ENCODE data around the gene STYK1.

- TF ChIP-seq SPI1 (IDR thresholded peaks at IDR 0.05; ENCODE audit: low read depth, low read length) = no peak
- no peak for TF ChIP-seq POLR2A (IDR thresholded peaks at IDR 0.05; ENCODE audit: low read depth, low read length)
- TF ChIP-seq POLR2AphosphoS5 (IDR thresholded peaks at IDR 0.05; ENCODE audit: low read depth, low read length) = no peak
- TF ChIP-seq TAF1 (IDR thresholded peaks at IDR 0.05; ENCODE audit: low read depth, low read length) = no peak
- no peak for TF ChIP-seq POU2F2 (IDR thresholded peaks at IDR 0.05; ENCODE audit: low read depth, low read length)
- no peak for TF ChIP-seq PAX5 (IDR thresholded peaks at IDR 0.05; ENCODE audit: insufficient read depth, low read length, severe bottlenecking)
Measured at GRCh38 chr12:10661338-10661737, 12.5 kb downstream of the STYK1 start.

Measured in GM12891 (cell line).